Esophagus muscularis mucosa (tissue), 4 donors: ENCODE results near the gene DNASE1L1. TPM values are rescaled to one million over a fixed set of nuclear protein-coding genes. Genes with fewer than 3 reads are reported as not detected.
A peak's percentile ranks its signal among the peaks of the same experiment; 100 is the strongest.

Experiments used
- DNase-seq: peaks from one replicate; pipeline ENCODE4 v3.0.0-alpha.2; 2017; ENCODE audit errors: extremely low spot score
- H3K27ac ChIP-seq, 4 donors: fragments of 200-600 bp; sonication (generic); replicated peaks in 1 of 4; 1 replicate in 3 of 4; 2 replicates in 1 of 4; pipeline ENCODE4 v1.5.1; 2016 to 2019; ENCODE audit warnings: mild to moderate bottlenecking in 1 of 4
- H3K27me3 ChIP-seq, 4 donors: fragments of 200-600 bp; sonication (generic); one replicate each; pipeline versions ENCODE4 v1.5.1 to v1.6.0; 2016 to 2019
- H3K36me3 ChIP-seq, 4 donors: fragments of 200-600 bp; sonication (generic); one replicate each; pipeline ENCODE4 v1.5.1; 2016 to 2019
- H3K4me1 ChIP-seq, 4 donors: fragments of 200-600 bp; sonication (generic); one replicate each; pipeline ENCODE4 v1.5.1; 2016 to 2019
- H3K4me3 ChIP-seq, 4 donors: fragments of 200-600 bp; sonication (generic); 1 replicate in 2 of 4; 2 replicates in 2 of 4; pipeline ENCODE4 v1.5.1; 2016 to 2019; ENCODE audit warnings: mild to moderate bottlenecking in 4 of 4, moderate library complexity in 1 of 4
- H3K9me3 ChIP-seq, 4 donors: fragments of 200-600 bp; sonication (generic); 1 replicate in 3 of 4; 2 replicates in 1 of 4; pipeline ENCODE4 v1.5.1; 2016 to 2019
- CTCF ChIP-seq, 3 experiments: fragments of 200-600 bp in 2 of 3; fragments of 450-650 bp in 1 of 3; sonication (generic) in 2 of 3; IDR thresholded peaks; one replicate each; pipeline ENCODE4 v1.5.1; 2017 to 2019; ENCODE audit warnings: antibody characterized with exemption in 3 of 3, mild to moderate bottlenecking in 2 of 3, moderate library complexity in 1 of 3
- EP300 ChIP-seq: sonication (generic); formaldehyde crosslinking; IDR thresholded peaks from one replicate; pipeline ENCODE4 v1.6.1; 2017; ENCODE audit warnings: antibody characterized with exemption
- POLR2A ChIP-seq: fragments of 450-650 bp; IDR thresholded peaks from one replicate; pipeline ENCODE4 v1.6.1; 2017; ENCODE audit warnings: antibody characterized with exemption, moderate library complexity, mild to moderate bottlenecking, low read depth
- POLR2AphosphoS5 ChIP-seq, 2 donors: sonication (generic); formaldehyde crosslinking; IDR thresholded peaks; one replicate each; pipeline ENCODE4 v1.6.1; 2017; ENCODE audit warnings: antibody characterized with exemption in 2 of 2
- WGBS: methylation state at CpG from one replicate; pipeline ENCODE4 v1.1.5; 2018; 5-methylcytosine and 5-hydroxymethylcytosine counted together
- intact Hi-C: fragments of 100-400 bp; cut with DNase I; formaldehyde crosslinking; loops from one replicate; pipeline ENCODE4 v1.15.1; 2023
- total RNA-seq, 4 donors: library from RNA; depleted of rRNA; stranded (reverse); fragments of >200 nt; gene quantifications; one replicate each; pipeline versions ENCODE4 v1.1.0 to v1.2.1, GENCODE V29; 2016

DNASE1L1 gene
- total RNA-seq, result 10 to 100 TPM; 19.9 to 24.3 (median 22.6) TPM

- Histone ChIP-seq H3K4me3 (peak within 1 kb of the TSS; percentile 34 to 49 (median 38)), H3K36me3 (peaks cover 0 to 12% (median 5%) of the 10 kb centered on the region in 4 donors), H3K27me3 (no peaks in the 10 kb centered on the region), H3K4me1 (peaks cover 3 to 27% (median 19%) of the 10 kb centered on the region in 4 donors), H3K27ac (peak within 1 kb of the TSS; percentile 55 to 73 (median 66)), H3K9me3 (no peaks in the 10 kb centered on the region)
- no peak for TF ChIP-seq EP300
- no peak for TF ChIP-seq CTCF (IDR thresholded peaks at IDR 0.05)
- TF ChIP-seq POLR2AphosphoS5 (IDR thresholded peaks at IDR 0.05), result peak; percentile 44 to 49
- TF ChIP-seq POLR2A, result no peak
- intact Hi-C loops, result no loop called here
- WGBS, result 51% methylated on average over 16 of the region's 26 CpGs
- DNase-seq, result no peak
These were observed at the start of gene DNASE1L1 for GRCh38 chrX:154409222-154409871. DNASE1L1 (minus strand) TSS chrX:154409254; CDS start chrX:154405568, 3,686 bp downstream.

- H3K27ac ChIP-seq, result peak within 1 kb of the TSS; percentile 69 to 75 (median 72)
- H3K4me1 ChIP-seq, result peaks cover 0 to 21% (median 17%) of the 10 kb centered on the region in 4 donors
- H3K36me3 ChIP-seq, result peaks cover 0 to 16% (median 6%) of the 10 kb centered on the region in 4 donors
- intact Hi-C loops, result no loop called here
- H3K4me3 ChIP-seq, result peak within 1 kb of the TSS; percentile 59 to 72 (median 63)
- WGBS, result 50% methylated on average over 8 of the region's 88 CpGs
- no peaks in the 10 kb centered on the region for H3K9me3 ChIP-seq
- no peaks in the 10 kb centered on the region for H3K27me3 ChIP-seq
- TF ChIP-seq CTCF (IDR thresholded peaks at IDR 0.05), result no peak
- TF ChIP-seq POLR2A, result no peak
- TF ChIP-seq POLR2AphosphoS5 (IDR thresholded peaks at IDR 0.05), result peak; percentile 26 to 29
- no peak for TF ChIP-seq EP300
- DNase-seq, result no peak
These were observed 49.3 kb upstream of the DNASE1L1 start, which contains the start of gene PLXNA3 for GRCh38 chrX:154458116-154458953. PLXNA3 (plus strand) TSS chrX:154458281; CDS start chrX:154460184, 1,903 bp downstream.

GRCh38 chrX:154457491-154458115 lies 48.5 kb upstream of the DNASE1L1 start:
- DNase-seq, result no peak
- peak overlapping the region; percentile 69 to 75 (median 72) for H3K27ac ChIP-seq
- 50% methylated on average over 54 of the region's 65 CpGs for WGBS
- H3K4me3 ChIP-seq, result peak overlapping the region; percentile 59 to 72 (median 63)
- no peaks in the 10 kb centered on the region for H3K27me3 ChIP-seq
- TF ChIP-seq POLR2AphosphoS5 (IDR thresholded peaks at IDR 0.05) (no peak), CTCF (IDR thresholded peaks at IDR 0.05) (no peak), POLR2A (no peak), EP300 (no peak)
- intact Hi-C loops, result no loop called here
- H3K36me3 ChIP-seq, result peaks cover 0 to 16% (median 6%) of the 10 kb centered on the region in 4 donors
- peaks cover 0 to 21% (median 17%) of the 10 kb centered on the region in 4 donors for H3K4me1 ChIP-seq
- no peaks in the 10 kb centered on the region for H3K9me3 ChIP-seq

- DNase-seq, result no peak
- 89% methylated on average over 9 of the region's 9 CpGs for WGBS
- intact Hi-C loops, result no loop called here
These were observed 43.8 kb upstream of the DNASE1L1 start for GRCh38 chrX:154452823-154453222.

More at GRCh38 chrX:154452823-154453222, 43.8 kb upstream of the DNASE1L1 start:
- no peak for TF ChIP-seq EP300
- TF ChIP-seq CTCF (IDR thresholded peaks at IDR 0.05), result no peak
- TF ChIP-seq POLR2A, result no peak
- no peak for TF ChIP-seq POLR2AphosphoS5 (IDR thresholded peaks at IDR 0.05)
- H3K36me3 ChIP-seq, result peaks cover 19 to 38% (median 35%) of the 10 kb centered on the region in 4 donors
- no peak overlapping the region for H3K4me3 ChIP-seq
- H3K27me3 ChIP-seq, result no peaks in the 10 kb centered on the region
- H3K9me3 ChIP-seq, result no peaks in the 10 kb centered on the region
- H3K27ac ChIP-seq, result no peak overlapping the region
- no peaks in the 10 kb centered on the region for H3K4me1 ChIP-seq
